WI38 (cell line): Measurements from ENCODE around the gene BDH1.

Experiments
- H3K4me3 ChIP-seq: 2 replicates; pipeline ENCODE4 v1.5.1; 2011; ENCODE audit warnings: low read depth, mild to moderate bottlenecking, control low read depth, low read length
- TF ChIP-seq, protein P1 (sequence below): IDR thresholded peaks from 2 replicates; pipeline ENCODE4 v1.5.1; 2012; ENCODE audit warnings: low read depth, mild to moderate bottlenecking, control low read depth, low read length

The BDH1 gene

DNA sequence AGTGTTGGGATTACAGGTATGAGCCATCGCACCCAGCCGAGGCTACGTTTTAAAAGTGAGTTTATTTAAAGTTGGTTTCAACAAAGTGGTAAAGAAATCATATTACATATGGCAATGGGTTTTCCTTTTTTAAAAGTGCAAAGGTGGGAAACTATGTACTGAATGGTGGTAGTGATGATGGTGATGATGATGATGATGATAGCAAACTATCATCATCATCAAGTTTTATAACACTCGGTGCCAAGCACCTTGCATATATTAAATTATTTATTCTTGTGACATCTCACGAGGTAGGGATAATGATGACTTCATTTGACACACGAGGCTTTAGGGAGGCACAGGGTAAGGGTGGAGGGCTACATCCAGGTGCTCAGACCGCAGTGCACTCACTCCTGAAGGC, 64.3 kb downstream of the BDH1 start:
- no peak overlapping the region for H3K4me3 ChIP-seq
- TF ChIP-seq, protein P1, sequence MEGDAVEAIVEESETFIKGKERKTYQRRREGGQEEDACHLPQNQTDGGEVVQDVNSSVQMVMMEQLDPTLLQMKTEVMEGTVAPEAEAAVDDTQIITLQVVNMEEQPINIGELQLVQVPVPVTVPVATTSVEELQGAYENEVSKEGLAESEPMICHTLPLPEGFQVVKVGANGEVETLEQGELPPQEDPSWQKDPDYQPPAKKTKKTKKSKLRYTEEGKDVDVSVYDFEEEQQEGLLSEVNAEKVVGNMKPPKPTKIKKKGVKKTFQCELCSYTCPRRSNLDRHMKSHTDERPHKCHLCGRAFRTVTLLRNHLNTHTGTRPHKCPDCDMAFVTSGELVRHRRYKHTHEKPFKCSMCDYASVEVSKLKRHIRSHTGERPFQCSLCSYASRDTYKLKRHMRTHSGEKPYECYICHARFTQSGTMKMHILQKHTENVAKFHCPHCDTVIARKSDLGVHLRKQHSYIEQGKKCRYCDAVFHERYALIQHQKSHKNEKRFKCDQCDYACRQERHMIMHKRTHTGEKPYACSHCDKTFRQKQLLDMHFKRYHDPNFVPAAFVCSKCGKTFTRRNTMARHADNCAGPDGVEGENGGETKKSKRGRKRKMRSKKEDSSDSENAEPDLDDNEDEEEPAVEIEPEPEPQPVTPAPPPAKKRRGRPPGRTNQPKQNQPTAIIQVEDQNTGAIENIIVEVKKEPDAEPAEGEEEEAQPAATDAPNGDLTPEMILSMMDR = no peak

- TF ChIP-seq, protein P1 = no peak
- H3K4me3 ChIP-seq = no peak overlapping the region
Measured at GRCh38 chr3:197490098-197491058, 65.4 kb downstream of the BDH1 start.

DNA sequence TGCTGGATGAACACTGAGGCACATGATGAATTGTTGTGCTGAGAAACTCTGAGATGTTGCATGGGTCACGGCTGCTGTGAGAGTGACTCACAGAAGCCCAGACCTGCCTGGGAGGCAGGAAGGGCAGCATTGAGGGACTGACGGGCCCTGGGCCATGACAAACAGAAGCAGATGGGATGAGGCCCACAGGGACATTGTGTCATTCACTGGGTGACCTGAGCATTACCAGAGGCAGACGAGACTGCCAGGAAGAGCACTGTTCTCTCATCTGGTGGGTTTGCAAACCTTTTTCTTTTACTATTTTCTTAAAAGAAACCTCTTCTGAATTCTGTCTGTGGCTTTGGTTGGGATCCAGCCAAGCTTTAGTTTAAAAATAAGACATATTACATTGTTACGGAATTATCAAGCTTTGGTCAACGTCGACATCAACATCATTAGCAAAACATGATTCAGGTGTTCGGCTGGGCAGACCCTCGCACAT, 67.8 kb downstream of the BDH1 start:
- TF ChIP-seq, protein P1 = no peak
- H3K4me3 ChIP-seq = no peak overlapping the region

DNA sequence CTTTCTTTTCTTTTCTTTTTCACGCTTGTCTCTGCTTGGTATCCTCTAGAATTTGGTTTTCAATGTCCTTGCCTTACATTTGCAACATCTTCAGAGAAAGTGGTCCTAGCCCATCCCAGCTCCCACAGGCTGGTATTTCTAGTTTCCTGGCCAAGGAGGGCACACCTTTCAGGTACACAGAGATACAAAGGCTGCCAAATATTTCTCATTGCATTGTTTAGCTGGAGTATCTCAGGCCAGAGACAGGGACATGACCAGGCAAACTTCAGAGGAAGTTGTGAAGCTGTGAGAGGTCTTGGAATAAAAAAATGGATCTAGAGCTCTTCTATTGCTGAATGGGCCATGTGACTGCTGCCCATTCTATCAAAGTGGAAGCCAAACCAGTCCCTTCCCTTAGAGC, 68.9 kb downstream of the BDH1 start:
- TF ChIP-seq, protein P1 = no peak
- H3K4me3 ChIP-seq = no peak overlapping the region

DNA sequence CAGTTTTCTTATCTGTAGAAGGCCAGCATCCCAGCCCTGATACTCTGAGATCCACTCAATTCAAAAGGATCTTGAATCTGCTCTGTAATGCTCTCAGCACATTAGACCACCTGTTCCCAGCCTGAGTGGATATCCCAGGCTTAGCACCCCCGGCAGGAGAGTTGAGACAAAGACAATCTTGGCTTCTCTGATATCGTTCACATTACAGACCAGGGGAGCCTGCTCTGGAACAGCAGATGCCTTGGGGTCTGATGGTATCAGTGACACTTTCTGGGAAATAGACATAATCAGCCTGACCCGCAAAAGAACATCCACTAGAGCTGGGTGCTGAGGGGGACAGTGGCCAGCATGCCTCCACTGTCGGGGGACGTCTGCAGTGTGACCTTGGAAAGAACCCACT, 70.6 kb downstream of the BDH1 start:
- TF ChIP-seq, protein P1 = no peak
- H3K4me3 ChIP-seq = no peak overlapping the region

DNA sequence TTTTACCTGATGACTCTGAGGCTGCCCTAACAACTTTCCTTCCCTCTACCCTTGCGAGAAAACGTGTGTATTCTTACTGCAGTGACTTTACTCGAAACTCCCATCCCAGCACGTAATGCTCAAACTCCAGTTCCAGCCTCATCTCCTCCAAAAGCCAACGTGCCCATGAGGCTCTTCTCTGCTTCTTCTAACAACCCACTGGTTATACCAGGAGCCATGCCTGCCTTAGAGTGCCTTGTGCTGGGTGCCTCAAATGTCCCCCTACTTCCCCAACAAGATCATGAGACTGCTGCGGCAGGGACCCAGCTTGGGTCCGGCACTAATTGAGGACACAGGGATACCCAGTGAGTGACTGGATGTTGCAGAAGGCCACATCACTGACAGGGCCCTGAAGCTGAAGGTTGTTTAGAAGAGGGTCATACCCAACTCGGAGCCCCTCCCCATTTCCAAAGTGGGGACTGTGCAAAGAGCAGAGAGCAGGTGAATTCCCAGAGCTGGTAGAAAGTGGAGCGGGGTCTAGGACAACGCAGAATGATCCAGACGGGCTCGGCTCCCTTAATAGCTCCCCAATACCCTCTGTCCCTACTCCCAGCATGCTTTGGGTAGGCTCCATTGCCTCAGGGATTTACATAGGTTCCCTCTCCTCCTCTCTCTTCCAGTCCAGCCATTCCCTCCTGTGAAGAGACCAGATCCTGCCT, 71.4 kb downstream of the BDH1 start:
- TF ChIP-seq, protein P1 = no peak
- no peak overlapping the region for H3K4me3 ChIP-seq

DNA sequence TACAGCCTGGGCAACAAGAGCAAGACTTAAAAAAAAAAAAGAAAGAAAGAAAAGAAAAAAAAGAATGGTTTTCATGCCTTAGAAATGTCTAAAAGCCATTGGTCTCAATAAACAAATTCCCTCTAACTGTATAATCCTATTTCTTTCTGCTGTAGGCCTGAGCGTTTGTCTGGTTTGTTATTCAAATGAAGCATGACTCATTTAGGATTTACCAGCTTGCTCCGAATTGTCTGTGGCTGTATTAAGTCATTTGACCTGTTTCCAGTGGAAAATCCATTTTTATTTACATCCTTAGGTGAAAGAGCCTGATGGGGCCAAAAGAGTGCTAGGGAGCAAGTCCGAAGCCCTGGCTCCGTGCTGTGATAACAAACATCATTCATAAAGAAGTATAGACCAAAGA, 73.8 kb downstream of the BDH1 start:
- TF ChIP-seq, protein P1 = no peak
- no peak overlapping the region for H3K4me3 ChIP-seq
